Fibroblast of lung (primary cell): Measurements from ENCODE around the gene TIAM1. TPM values are rescaled to one million over a fixed set of nuclear protein-coding genes. Genes with fewer than 3 reads are reported as not detected.
A peak's percentile ranks its signal among the peaks of the same experiment; 100 is the strongest.

ENCODE experiments used
- DNase-seq, 2 donors: peaks; one replicate each; pipeline versions ENCODE4 v3.0.0 to v3.0.0-alpha.2; 2010; ENCODE audit warnings: low read depth in 2 of 2
- H2AFZ ChIP-seq: 2 replicates; pipeline ENCODE4 v1.5.1; 2012; ENCODE audit warnings: low read length, control low read depth, inconsistent platforms
- H3K27ac ChIP-seq: 2 replicates; pipeline ENCODE4 v1.5.1; 2011; ENCODE audit warnings: low read length, control low read depth; ENCODE audit not compliant: insufficient read depth
- H3K27me3 ChIP-seq: 2 replicates; pipeline ENCODE4 v1.5.1; 2011; ENCODE audit warnings: mild to moderate bottlenecking, low read length; ENCODE audit not compliant: control insufficient read depth, insufficient read depth
- H3K36me3 ChIP-seq: 2 replicates; pipeline ENCODE4 v1.5.1; 2011; ENCODE audit warnings: low read length; ENCODE audit not compliant: control insufficient read depth, insufficient read depth
- H3K4me1 ChIP-seq: 2 replicates; pipeline ENCODE4 v1.5.1; 2011; ENCODE audit warnings: low read length; ENCODE audit not compliant: control insufficient read depth, insufficient read depth; ENCODE audit errors: extremely low read depth
- H3K4me2 ChIP-seq: 2 replicates; pipeline ENCODE4 v1.5.1; 2011; ENCODE audit warnings: low read length, control low read depth; ENCODE audit not compliant: insufficient read depth; ENCODE audit errors: extremely low read depth
- H3K4me3 ChIP-seq, 4 experiments: fragments of 200-600 bp in 1 of 4; sonication (generic) in 1 of 4; replicated peaks in 1 of 4; 2 replicates each; pipeline ENCODE4 v1.5.1; 2011 to 2016; ENCODE audit warnings: low read length in 4 of 4, low read depth in 3 of 4, mild to moderate bottlenecking in 3 of 4, control low read depth in 2 of 4, inconsistent platforms in 1 of 4, mixed read lengths in 1 of 4; ENCODE audit not compliant: insufficient read depth in 1 of 4; ENCODE audit errors: control extremely low read depth in 1 of 4
- H3K79me2 ChIP-seq: 2 replicates; pipeline ENCODE4 v1.5.1; 2012; ENCODE audit warnings: mild to moderate bottlenecking, low read length, inconsistent platforms; ENCODE audit not compliant: control insufficient read depth, insufficient read depth
- H3K9ac ChIP-seq: 2 replicates; pipeline ENCODE4 v1.5.1; 2011; ENCODE audit warnings: mild to moderate bottlenecking, low read length, control low read depth; ENCODE audit not compliant: insufficient read depth
- H3K9me3 ChIP-seq: 2 replicates; pipeline ENCODE4 v1.5.1; 2012; ENCODE audit warnings: low read depth, low read length; ENCODE audit not compliant: control insufficient read depth, insufficient read depth
- H4K20me1 ChIP-seq: 2 replicates; pipeline ENCODE4 v1.5.1; 2011; ENCODE audit warnings: low read length; ENCODE audit not compliant: control insufficient read depth, insufficient read depth; ENCODE audit errors: extremely low read depth
- EZH2 ChIP-seq: IDR thresholded peaks from 2 replicates; pipeline ENCODE4 v1.5.1; 2012; ENCODE audit warnings: low read length, control low read depth, mild to moderate bottlenecking; ENCODE audit errors: missing control alignments
- polyA plus RNA-seq, 2 donors: library from polyadenylated mRNA; depleted of rRNA in 1 of 2; stranded (reverse) in 1 of 2; unstranded in 1 of 2; fragments of >200 nt; gene quantifications; 2 replicates each; pipeline ENCODE4 v1.2.1, GENCODE V29; 2011 to 2012; ENCODE audit warnings: missing spikeins in 1 of 2
- total RNA-seq: library from RNA; depleted of rRNA; stranded (reverse); fragments of >200 nt; gene quantifications from 2 replicates; pipeline ENCODE4 v1.2.1, GENCODE V29; 2014
- TF ChIP-seq, protein P1 (sequence below), 2 donors: IDR thresholded peaks in 1 of 2; conservative IDR thresholded peaks in 1 of 2; 1 replicate in 1 of 2; 2 replicates in 1 of 2; pipeline ENCODE4 v1.5.1; 2011 to 2012; ENCODE audit warnings: low read length in 2 of 2, control low read depth in 1 of 2, inconsistent platforms in 1 of 2, low read depth in 1 of 2, mild to moderate bottlenecking in 1 of 2

The TIAM1 gene
- total and polyA plus RNA-seq, 2 donors (not counting 1 experiment from before 2014, with no cell fraction given): under 0.01 to 0.52 TPM

DNA sequence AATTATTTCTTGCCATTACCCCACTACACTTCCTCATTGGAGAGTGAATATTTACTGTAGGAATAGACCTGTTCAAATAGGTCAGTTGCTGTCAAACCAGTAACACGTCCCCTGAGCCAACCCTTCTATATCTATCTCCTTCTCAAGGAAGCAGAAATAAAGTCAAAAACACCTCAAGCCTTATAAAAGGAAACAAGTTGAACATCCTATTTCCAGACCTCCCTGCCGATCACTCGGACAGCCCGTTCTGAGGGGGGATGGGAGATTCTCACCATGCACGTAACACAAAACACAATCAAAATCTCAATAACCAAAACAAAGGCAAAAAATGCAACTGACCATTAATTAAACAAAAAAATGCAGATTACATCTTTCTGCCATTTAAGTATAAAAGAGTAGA, 184.3 kb downstream of the TIAM1 start:
- no peaks in the 10 kb centered on the region for H3K27me3 ChIP-seq
- TF ChIP-seq EZH2: no peak
- TF ChIP-seq, protein P1, sequence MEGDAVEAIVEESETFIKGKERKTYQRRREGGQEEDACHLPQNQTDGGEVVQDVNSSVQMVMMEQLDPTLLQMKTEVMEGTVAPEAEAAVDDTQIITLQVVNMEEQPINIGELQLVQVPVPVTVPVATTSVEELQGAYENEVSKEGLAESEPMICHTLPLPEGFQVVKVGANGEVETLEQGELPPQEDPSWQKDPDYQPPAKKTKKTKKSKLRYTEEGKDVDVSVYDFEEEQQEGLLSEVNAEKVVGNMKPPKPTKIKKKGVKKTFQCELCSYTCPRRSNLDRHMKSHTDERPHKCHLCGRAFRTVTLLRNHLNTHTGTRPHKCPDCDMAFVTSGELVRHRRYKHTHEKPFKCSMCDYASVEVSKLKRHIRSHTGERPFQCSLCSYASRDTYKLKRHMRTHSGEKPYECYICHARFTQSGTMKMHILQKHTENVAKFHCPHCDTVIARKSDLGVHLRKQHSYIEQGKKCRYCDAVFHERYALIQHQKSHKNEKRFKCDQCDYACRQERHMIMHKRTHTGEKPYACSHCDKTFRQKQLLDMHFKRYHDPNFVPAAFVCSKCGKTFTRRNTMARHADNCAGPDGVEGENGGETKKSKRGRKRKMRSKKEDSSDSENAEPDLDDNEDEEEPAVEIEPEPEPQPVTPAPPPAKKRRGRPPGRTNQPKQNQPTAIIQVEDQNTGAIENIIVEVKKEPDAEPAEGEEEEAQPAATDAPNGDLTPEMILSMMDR (conservative IDR thresholded peaks at IDR 0.05 in 1 of 2, IDR thresholded peaks at IDR 0.05 in 1 of 2; ENCODE audit: low read depth in 1 of 2, low read length in 2 of 2): no peak
- no peaks in the 10 kb centered on the region for H3K9me3 ChIP-seq
- no peak overlapping the region for H3K27ac ChIP-seq
- H3K4me3 ChIP-seq: no peak overlapping the region
- H3K9ac ChIP-seq: no peak overlapping the region
- H2AFZ ChIP-seq: no peak overlapping the region
- H3K4me1 ChIP-seq: no peaks in the 10 kb centered on the region
- no peaks in the 10 kb centered on the region for H4K20me1 ChIP-seq
- H3K79me2 ChIP-seq: no peaks in the 10 kb centered on the region
- H3K36me3 ChIP-seq: no peaks in the 10 kb centered on the region
- no peak overlapping the region for H3K4me2 ChIP-seq
- no peak for DNase-seq

DNA sequence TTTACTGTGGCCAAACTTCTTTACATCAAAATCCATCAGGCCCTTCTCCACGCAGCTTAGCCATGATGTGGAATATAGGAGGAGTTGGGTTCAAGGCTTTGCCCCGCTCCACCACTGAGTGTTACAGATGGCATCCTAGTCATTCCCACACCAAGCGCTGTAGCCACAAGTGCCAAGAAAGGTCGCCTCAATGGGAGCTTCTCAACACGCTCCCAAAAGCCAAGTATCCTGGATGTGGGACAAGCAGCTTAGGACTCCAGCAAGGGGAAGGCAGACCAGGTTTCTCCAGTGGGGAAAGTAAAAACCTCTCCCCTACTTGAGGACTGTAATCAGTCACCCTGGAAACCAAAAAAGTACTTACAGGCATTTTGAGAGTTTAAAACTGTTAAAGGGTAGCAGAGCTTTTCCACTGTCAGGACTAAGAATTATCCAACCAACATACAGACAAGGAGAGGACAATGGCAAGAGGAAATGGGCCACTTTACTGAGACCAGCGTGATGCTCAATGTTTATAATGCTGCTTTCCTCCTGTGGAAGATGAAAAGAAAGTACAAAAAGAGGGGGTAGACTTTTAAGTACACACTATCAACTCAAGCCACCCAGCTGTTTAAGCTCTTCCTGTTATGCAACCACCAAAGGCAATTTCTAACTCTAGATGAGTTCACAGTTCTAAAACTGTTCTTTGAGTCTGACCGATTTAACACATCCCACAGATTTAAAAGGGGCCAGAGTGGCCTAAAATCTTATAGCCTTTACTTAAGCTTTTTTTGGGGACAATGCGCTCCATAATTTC, 185.1 kb downstream of the TIAM1 start:
- H2AFZ ChIP-seq: no peak overlapping the region
- no peak overlapping the region for H3K27ac ChIP-seq
- TF ChIP-seq EZH2: no peak
- TF ChIP-seq, protein P1 (conservative IDR thresholded peaks at IDR 0.05 in 1 of 2, IDR thresholded peaks at IDR 0.05 in 1 of 2; ENCODE audit: low read depth in 1 of 2, low read length in 2 of 2): no peak
- DNase-seq: peak in 1 of 2 donors; percentile 31
- no peaks in the 10 kb centered on the region for H3K4me1 ChIP-seq
- H3K4me2 ChIP-seq: no peak overlapping the region
- no peaks in the 10 kb centered on the region for H3K9me3 ChIP-seq
- no peaks in the 10 kb centered on the region for H3K79me2 ChIP-seq
- H3K27me3 ChIP-seq: no peaks in the 10 kb centered on the region
- no peak overlapping the region for H3K4me3 ChIP-seq
- no peaks in the 10 kb centered on the region for H3K36me3 ChIP-seq
- no peaks in the 10 kb centered on the region for H4K20me1 ChIP-seq
- no peak overlapping the region for H3K9ac ChIP-seq

DNA sequence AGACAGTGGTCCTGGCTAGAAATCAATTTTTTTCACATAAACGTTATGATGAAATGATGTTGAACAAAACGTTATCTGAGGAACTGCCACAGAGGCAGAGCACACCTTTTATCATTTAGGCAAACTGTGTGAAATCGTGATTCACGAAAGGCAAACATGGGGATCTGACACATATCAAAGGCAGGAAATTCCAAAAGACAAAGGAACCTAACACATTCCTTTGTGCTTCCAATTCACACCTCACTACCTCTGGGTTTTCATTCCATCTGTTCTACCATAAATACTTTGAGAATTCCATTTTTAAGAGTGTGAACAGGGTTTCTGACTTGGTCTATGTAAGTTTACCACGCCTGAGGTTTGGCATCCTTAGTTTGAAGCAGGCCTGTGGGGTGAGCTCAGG, 186.3 kb downstream of the TIAM1 start:
- Histone ChIP-seq H3K9me3 (no peaks in the 10 kb centered on the region), H4K20me1 (no peaks in the 10 kb centered on the region), H2AFZ (no peak overlapping the region), H3K27ac (no peak overlapping the region), H3K4me2 (no peak overlapping the region), H3K36me3 (no peaks in the 10 kb centered on the region), H3K79me2 (no peaks in the 10 kb centered on the region), H3K27me3 (no peaks in the 10 kb centered on the region), H3K4me1 (no peaks in the 10 kb centered on the region), H3K9ac (no peak overlapping the region), H3K4me3 (no peak overlapping the region)
- TF ChIP-seq, protein P1 (conservative IDR thresholded peaks at IDR 0.05 in 1 of 2, IDR thresholded peaks at IDR 0.05 in 1 of 2; ENCODE audit: low read depth in 1 of 2, low read length in 2 of 2): no peak
- TF ChIP-seq EZH2: no peak
- peak in 1 of 2 donors; percentile 30 for DNase-seq
